ENCODE data around the gene VPS16. TPM values are rescaled to one million over a fixed set of nuclear protein-coding genes. Genes with fewer than 3 reads are reported as not detected.

The VPS16 gene
- total RNA-seq, 1 donor, result 32.0 TPM

DNA sequence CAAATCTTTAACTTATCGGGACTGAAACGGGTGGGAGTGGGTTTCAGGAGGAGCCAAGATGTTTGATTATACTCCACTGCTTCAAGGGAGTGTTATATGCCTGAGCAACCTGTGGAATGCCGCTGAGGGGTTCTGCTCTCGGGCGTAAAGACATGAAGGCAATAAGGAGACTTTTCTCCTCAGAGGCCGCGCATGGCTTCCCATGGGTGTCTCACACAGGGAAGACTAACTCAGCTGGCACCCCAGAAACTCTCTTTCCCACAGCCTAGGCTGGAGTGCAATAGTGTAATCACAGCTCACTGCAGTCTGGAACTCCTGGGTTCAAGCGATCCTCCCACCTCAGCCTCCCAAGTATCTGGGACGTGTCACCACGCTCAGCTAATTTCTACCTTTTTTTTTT, 30.9 kb upstream of the VPS16 start:
- no peak for DNase-seq (ENCODE audit: low read depth)
- no peak overlapping the region for H3K4me3 ChIP-seq (ENCODE audit: low read depth, low read length)
- no peak for TF ChIP-seq CTCF (IDR thresholded peaks at IDR 0.05; ENCODE audit: insufficient read depth, low read length)

DNA sequence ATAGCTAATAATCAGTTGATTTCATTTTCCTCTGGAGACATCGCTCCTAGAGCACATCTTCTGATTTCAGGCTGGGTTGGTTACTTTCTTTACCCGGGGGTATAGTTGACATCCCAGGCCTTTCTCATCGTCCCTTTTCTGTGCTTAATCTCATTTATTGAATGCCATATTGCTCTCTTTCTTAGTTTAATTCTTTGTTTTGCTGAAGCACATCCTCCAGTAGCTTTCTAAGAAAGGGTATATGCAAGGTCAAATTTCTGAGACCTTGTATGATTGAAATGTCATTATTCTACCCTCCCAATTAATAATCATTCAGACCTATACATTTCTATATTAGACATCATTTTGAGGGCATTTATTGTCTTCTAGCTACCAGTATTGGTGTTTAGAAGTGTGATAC, 28.4 kb upstream of the VPS16 start:
- no peak overlapping the region for H3K4me3 ChIP-seq (ENCODE audit: low read depth, low read length)
- TF ChIP-seq CTCF (IDR thresholded peaks at IDR 0.05; ENCODE audit: insufficient read depth, low read length), result no peak
- no peak for DNase-seq (ENCODE audit: low read depth)

- no peak for DNase-seq (ENCODE audit: low read depth)
- H3K4me3 ChIP-seq (ENCODE audit: low read depth, low read length), result no peak overlapping the region
- no peak for TF ChIP-seq CTCF (IDR thresholded peaks at IDR 0.05; ENCODE audit: insufficient read depth, low read length)
Observed at GRCh38 chr20:2814076-2814475, 26.5 kb upstream of the VPS16 start.

- TF ChIP-seq CTCF (IDR thresholded peaks at IDR 0.05; ENCODE audit: insufficient read depth, low read length), result no peak
- peak; percentile 99 for DNase-seq (ENCODE audit: low read depth)
- H3K4me3 ChIP-seq (ENCODE audit: low read depth, low read length), result no peak within 1 kb of the TSS
Observed at GRCh38 chr20:2814587-2815051, 25.9 kb upstream of the VPS16 start, which contains the start of gene C20orf141. C20orf141 (plus strand) TSS chr20:2814987; CDS start chr20:2815185, 198 bp downstream.

- no peak for DNase-seq (ENCODE audit: low read depth)
- H3K4me3 ChIP-seq (ENCODE audit: low read depth, low read length), result no peak overlapping the region
- TF ChIP-seq CTCF (IDR thresholded peaks at IDR 0.05; ENCODE audit: insufficient read depth, low read length), result no peak
Observed at GRCh38 chr20:2815242-2815900, 25.2 kb upstream of the VPS16 start.

DNA sequence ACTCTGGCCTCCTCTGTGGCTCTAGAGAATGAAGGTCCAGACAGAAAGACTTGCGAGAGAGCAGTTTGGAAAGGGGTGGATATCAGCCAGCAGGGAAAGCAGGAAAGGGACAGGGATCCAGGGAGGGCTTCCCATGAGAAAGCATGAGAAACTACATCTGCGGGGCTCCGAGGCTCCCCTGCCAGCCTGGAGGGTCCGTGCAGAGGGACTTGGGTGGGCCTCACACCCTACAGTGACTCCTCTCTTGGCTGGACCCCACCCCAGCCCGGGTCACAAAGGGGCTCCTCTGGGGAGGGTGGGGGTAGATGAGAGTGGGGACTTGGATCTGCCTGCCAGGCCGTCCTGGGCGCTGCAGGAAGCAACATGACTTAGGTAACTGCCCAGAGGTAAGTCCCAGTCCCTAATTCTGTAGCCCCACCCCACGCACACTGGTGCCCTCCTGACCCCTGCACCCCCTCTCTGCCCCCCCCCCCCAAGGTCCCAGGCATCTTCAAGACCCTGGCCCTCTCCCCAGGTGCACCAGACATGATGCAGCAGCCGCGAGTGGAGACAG, 24.4 kb upstream of the VPS16 start, which contains the start of gene TMEM239:
TMEM239 (plus strand) TSS at position 335 of the 553 bp plus-strand sequence; CDS start at position 526, 191 bp downstream.
- DNase-seq (ENCODE audit: low read depth), result no peak
- no peak for TF ChIP-seq CTCF (IDR thresholded peaks at IDR 0.05; ENCODE audit: insufficient read depth, low read length)
- H3K4me3 ChIP-seq (ENCODE audit: low read depth, low read length), result no peak within 1 kb of the TSS
